SK-N-SH treated with all-trans-retinoic acid at 6 μM for 48 hours (cell line): ENCODE results near the gene SGPL1.

Experiments
- ARNTL ChIP-seq: fragments of 450-650 bp; formaldehyde crosslinking; IDR thresholded peaks from 2 replicates; pipeline ENCODE4 v1.5.0; 2020; ENCODE audit warnings: low read depth, mild to moderate bottlenecking, moderate library complexity, borderline replicate concordance
- BACH2 ChIP-seq: fragments of 250-450 bp; sonication (Bioruptor Pico); IDR thresholded peaks from 2 replicates; pipeline ENCODE4 v1.9.0; 2021; ENCODE audit warnings: mild to moderate bottlenecking, borderline replicate concordance
- CSDC2 ChIP-seq: fragments of 250-450 bp; sonication (Bioruptor Pico); IDR thresholded peaks from 2 replicates; pipeline ENCODE4 v1.5.0; 2020; ENCODE audit warnings: mild to moderate bottlenecking, moderate library complexity
- GLIS3 ChIP-seq: fragments of 250-450 bp; sonication (Bioruptor Pico); IDR thresholded peaks from 2 replicates; pipeline ENCODE4 v1.5.0; 2020; ENCODE audit warnings: mild to moderate bottlenecking, moderate library complexity
- OSR1 ChIP-seq: fragments of 250-450 bp; sonication (Bioruptor Pico); IDR thresholded peaks from 2 replicates; pipeline ENCODE4 v1.8.0; 2022; ENCODE audit warnings: moderate library complexity, mild to moderate bottlenecking, inconsistent platforms
- PATZ1 ChIP-seq: fragments of 250-450 bp; sonication (Bioruptor Pico); IDR thresholded peaks from 2 replicates; pipeline ENCODE4 v1.8.0; 2020; ENCODE audit warnings: mild to moderate bottlenecking, moderate library complexity, borderline replicate concordance
- POU6F1 ChIP-seq: fragments of 250-450 bp; sonication (Bioruptor Pico); IDR thresholded peaks from 2 replicates; pipeline ENCODE4 v1.8.0; 2021; ENCODE audit warnings: low read depth, mild to moderate bottlenecking, moderate library complexity, borderline replicate concordance
- SNAI2 ChIP-seq: fragments of 250-450 bp; sonication (Bioruptor Pico); IDR thresholded peaks from 2 replicates; pipeline ENCODE4 v1.5.0; 2020; ENCODE audit warnings: mild to moderate bottlenecking, moderate library complexity
- TCF4 ChIP-seq: fragments of 250-450 bp; sonication (Bioruptor Pico); IDR thresholded peaks from 2 replicates; pipeline ENCODE4 v1.8.0; 2021; ENCODE audit warnings: mild to moderate bottlenecking, moderate library complexity, borderline replicate concordance
- ZFP3 ChIP-seq: fragments of 250-450 bp; sonication (Bioruptor Pico); IDR thresholded peaks from 2 replicates; pipeline ENCODE4 v1.5.0; 2020; ENCODE audit warnings: mild to moderate bottlenecking, moderate library complexity
- ZFP30 ChIP-seq: fragments of 450-650 bp; formaldehyde crosslinking; IDR thresholded peaks from 2 replicates; pipeline ENCODE4 v1.5.0; 2022; ENCODE audit warnings: mild to moderate bottlenecking, moderate library complexity
- ZNF70 ChIP-seq: fragments of 450-650 bp; formaldehyde crosslinking; IDR thresholded peaks from 2 replicates; pipeline ENCODE4 v1.5.0; 2020; ENCODE audit warnings: mild to moderate bottlenecking, moderate library complexity
- ZNF8 ChIP-seq: fragments of 450-650 bp; formaldehyde crosslinking; IDR thresholded peaks from 2 replicates; pipeline ENCODE4 v1.5.0; 2020; ENCODE audit warnings: mild to moderate bottlenecking, moderate library complexity

- no peak for TF ChIP-seq ZFP30 (CRISPR knock-in tag)
- no peak for TF ChIP-seq ZNF70
- TF ChIP-seq ZNF8 (CRISPR knock-in tag) = no peak
- no peak for TF ChIP-seq ARNTL
- TF ChIP-seq TCF4 = no peak
- no peak for TF ChIP-seq OSR1
- TF ChIP-seq PATZ1 (CRISPR knock-in tag) = no peak
- no peak for TF ChIP-seq GLIS3 (CRISPR knock-in tag)
- no peak for TF ChIP-seq BACH2
- no peak for TF ChIP-seq ZFP3 (CRISPR knock-in tag)
- no peak for TF ChIP-seq SNAI2 (CRISPR knock-in tag)
- TF ChIP-seq POU6F1 (CRISPR knock-in tag) = no peak
- TF ChIP-seq CSDC2 (CRISPR knock-in tag) = no peak
Observed at GRCh38 chr10:70797840-70798239, 17.9 kb upstream of the SGPL1 start.
